ENCODE data around the gene LCK. TPM values are rescaled to one million over a fixed set of nuclear protein-coding genes. Genes with fewer than 3 reads are reported as not detected.

LCK gene
- polyA plus RNA-seq, 1 donor from 2014 or later, result not detected

DNA sequence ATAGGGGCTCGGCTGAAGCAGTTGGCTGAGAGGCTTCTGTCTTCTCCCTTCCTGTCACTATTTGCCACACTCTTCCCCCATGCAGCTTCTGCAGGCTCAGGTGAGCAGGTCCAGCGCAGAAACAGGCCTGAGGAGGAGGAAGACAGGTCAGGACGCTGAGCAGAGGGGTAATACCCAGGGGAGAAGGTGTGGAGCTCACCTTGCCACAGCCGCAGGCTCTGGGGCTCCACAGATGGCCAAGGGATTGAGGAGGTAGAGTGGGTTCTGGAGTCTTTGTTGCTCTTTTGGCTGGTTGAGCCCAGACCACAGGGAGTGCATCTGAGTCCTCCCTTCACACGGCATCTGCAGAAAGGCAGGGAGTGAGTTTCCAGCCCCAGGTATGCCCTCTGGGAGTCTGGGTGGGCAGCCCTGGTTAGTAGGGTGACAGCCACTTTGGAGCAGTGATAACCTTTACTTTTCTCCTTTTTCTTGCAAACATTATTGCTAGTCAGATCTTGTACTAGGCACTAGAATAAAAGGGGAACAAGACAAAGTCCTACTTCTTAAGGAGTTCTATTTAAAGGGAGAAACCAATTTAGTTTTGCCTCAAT lies 19.1 kb upstream of the LCK start:
- no peaks in the 10 kb centered on the region for H4K20me1 ChIP-seq (ENCODE audit: insufficient read depth)
- H3K9me2 ChIP-seq (ENCODE audit: insufficient read depth, low read length), result no peaks in the 10 kb centered on the region
- no peak overlapping the region for H3K9ac ChIP-seq (ENCODE audit: low read length)
- no peak overlapping the region for H2AFZ ChIP-seq (ENCODE audit: low read depth, low read length)
- no peaks in the 10 kb centered on the region for H3K27me3 ChIP-seq (ENCODE audit: insufficient read depth, low read depth, low read length)
- no peaks in the 10 kb centered on the region for H3F3A ChIP-seq (ENCODE audit: insufficient read depth, low read length, poor library complexity, severe bottlenecking)
- no peak overlapping the region for H3K27ac ChIP-seq (ENCODE audit: low read length)
- H3K4me2 ChIP-seq (ENCODE audit: low read length), result no peak overlapping the region
- no peaks in the 10 kb centered on the region for H3K9me3 ChIP-seq (ENCODE audit: low read length)
- no peak for TF ChIP-seq POLR2AphosphoS5 (IDR thresholded peaks at IDR 0.05)
- no peak for TF ChIP-seq TAF1 (IDR thresholded peaks at IDR 0.05; ENCODE audit: low read depth)
- TF ChIP-seq MXI1 (conservative IDR thresholded peaks at IDR 0.05; ENCODE audit: poor library complexity, severe bottlenecking), result no peak
- TF ChIP-seq EP300 (conservative IDR thresholded peaks at IDR 0.05; ENCODE audit: poor library complexity, severe bottlenecking), result no peak
- no peaks in the 10 kb centered on the region for H3K79me2 ChIP-seq (replicated peaks; ENCODE audit: insufficient read depth, low read length)
- H3K36me3 ChIP-seq (ENCODE audit: insufficient read depth, low read length), result peaks cover 5% of the 10 kb centered on the region
- no peak overlapping the region for H3K4me3 ChIP-seq (ENCODE audit: low read length)

DNA sequence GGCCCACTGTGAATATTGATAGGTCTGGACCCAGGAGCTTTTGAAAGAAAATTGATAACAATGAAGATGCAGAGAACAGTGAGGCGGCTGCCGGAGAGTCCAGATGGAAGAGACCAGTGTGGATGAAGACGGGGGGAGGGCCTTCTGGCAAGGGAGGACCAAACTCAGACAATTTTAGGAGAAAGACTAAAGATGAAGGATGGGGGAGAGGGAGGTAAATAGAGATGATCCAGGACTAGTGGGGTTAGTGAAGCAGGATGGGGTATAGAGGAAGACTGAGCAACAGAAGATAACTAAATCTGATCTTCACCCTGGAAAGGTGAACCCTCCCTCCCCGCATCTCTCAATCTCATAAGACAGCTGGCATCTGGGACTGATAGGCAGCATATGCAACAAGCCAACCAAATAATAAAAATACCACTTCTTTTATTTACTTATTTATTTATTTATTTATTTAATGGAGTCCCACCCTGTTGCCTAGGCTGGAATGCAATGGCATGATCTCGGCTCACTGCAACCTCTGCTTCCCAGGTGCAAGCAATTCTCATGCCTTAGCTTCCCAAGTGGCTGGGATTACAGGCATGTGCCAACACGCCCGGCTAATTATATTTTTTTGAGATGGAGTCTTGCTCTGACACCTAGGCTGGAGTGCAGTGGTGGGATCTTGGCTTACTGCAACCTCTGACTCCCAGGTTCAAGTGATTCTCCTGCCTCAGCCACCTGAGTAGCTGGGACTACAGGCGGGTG lies 18.3 kb upstream of the LCK start:
- no peaks in the 10 kb centered on the region for H3K9me3 ChIP-seq (ENCODE audit: low read length)
- no peak overlapping the region for H3K4me2 ChIP-seq (ENCODE audit: low read length)
- H3K36me3 ChIP-seq (ENCODE audit: insufficient read depth, low read length), result peaks cover 5% of the 10 kb centered on the region
- TF ChIP-seq EZH2 (IDR thresholded peaks at IDR 0.05; ENCODE audit: borderline replicate concordance, insufficient read depth, low read length, poor library complexity, severe bottlenecking), result no peak
- no peak for TF ChIP-seq SMC3 (conservative IDR thresholded peaks at IDR 0.05; ENCODE audit: poor library complexity)
- TF ChIP-seq POLR2AphosphoS5 (IDR thresholded peaks at IDR 0.05), result no peak
- TF ChIP-seq, protein P1, sequence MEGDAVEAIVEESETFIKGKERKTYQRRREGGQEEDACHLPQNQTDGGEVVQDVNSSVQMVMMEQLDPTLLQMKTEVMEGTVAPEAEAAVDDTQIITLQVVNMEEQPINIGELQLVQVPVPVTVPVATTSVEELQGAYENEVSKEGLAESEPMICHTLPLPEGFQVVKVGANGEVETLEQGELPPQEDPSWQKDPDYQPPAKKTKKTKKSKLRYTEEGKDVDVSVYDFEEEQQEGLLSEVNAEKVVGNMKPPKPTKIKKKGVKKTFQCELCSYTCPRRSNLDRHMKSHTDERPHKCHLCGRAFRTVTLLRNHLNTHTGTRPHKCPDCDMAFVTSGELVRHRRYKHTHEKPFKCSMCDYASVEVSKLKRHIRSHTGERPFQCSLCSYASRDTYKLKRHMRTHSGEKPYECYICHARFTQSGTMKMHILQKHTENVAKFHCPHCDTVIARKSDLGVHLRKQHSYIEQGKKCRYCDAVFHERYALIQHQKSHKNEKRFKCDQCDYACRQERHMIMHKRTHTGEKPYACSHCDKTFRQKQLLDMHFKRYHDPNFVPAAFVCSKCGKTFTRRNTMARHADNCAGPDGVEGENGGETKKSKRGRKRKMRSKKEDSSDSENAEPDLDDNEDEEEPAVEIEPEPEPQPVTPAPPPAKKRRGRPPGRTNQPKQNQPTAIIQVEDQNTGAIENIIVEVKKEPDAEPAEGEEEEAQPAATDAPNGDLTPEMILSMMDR (IDR thresholded peaks at IDR 0.05; ENCODE audit: poor library complexity, severe bottlenecking), result no peak
- TF ChIP-seq, protein P2, sequence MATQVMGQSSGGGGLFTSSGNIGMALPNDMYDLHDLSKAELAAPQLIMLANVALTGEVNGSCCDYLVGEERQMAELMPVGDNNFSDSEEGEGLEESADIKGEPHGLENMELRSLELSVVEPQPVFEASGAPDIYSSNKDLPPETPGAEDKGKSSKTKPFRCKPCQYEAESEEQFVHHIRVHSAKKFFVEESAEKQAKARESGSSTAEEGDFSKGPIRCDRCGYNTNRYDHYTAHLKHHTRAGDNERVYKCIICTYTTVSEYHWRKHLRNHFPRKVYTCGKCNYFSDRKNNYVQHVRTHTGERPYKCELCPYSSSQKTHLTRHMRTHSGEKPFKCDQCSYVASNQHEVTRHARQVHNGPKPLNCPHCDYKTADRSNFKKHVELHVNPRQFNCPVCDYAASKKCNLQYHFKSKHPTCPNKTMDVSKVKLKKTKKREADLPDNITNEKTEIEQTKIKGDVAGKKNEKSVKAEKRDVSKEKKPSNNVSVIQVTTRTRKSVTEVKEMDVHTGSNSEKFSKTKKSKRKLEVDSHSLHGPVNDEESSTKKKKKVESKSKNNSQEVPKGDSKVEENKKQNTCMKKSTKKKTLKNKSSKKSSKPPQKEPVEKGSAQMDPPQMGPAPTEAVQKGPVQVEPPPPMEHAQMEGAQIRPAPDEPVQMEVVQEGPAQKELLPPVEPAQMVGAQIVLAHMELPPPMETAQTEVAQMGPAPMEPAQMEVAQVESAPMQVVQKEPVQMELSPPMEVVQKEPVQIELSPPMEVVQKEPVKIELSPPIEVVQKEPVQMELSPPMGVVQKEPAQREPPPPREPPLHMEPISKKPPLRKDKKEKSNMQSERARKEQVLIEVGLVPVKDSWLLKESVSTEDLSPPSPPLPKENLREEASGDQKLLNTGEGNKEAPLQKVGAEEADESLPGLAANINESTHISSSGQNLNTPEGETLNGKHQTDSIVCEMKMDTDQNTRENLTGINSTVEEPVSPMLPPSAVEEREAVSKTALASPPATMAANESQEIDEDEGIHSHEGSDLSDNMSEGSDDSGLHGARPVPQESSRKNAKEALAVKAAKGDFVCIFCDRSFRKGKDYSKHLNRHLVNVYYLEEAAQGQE (IDR thresholded peaks at IDR 0.05; ENCODE audit: borderline replicate concordance), result no peak
- no peak for TF ChIP-seq TAF1 (IDR thresholded peaks at IDR 0.05; ENCODE audit: low read depth)
- no peak for TF ChIP-seq MXI1 (conservative IDR thresholded peaks at IDR 0.05; ENCODE audit: poor library complexity, severe bottlenecking)
- TF ChIP-seq RAD21 (conservative IDR thresholded peaks at IDR 0.05), result no peak
- no peak for TF ChIP-seq EP300 (conservative IDR thresholded peaks at IDR 0.05; ENCODE audit: poor library complexity, severe bottlenecking)
- H3K9me2 ChIP-seq (ENCODE audit: insufficient read depth, low read length), result no peaks in the 10 kb centered on the region
- H3K27me3 ChIP-seq (ENCODE audit: insufficient read depth, low read depth, low read length), result no peaks in the 10 kb centered on the region
- no peak overlapping the region for H3K9ac ChIP-seq (ENCODE audit: low read length)
- H4K20me1 ChIP-seq (ENCODE audit: insufficient read depth), result no peaks in the 10 kb centered on the region
- H3K4me3 ChIP-seq (ENCODE audit: low read length), result no peak overlapping the region
- H3K27ac ChIP-seq (ENCODE audit: low read length), result no peak overlapping the region
- H3F3A ChIP-seq (ENCODE audit: insufficient read depth, low read length, poor library complexity, severe bottlenecking), result no peaks in the 10 kb centered on the region
- H3K79me2 ChIP-seq (replicated peaks; ENCODE audit: insufficient read depth, low read length), result no peaks in the 10 kb centered on the region
- no peak overlapping the region for H2AFZ ChIP-seq (ENCODE audit: low read depth, low read length)
